Measurements from ENCODE around the gene CNNM2.
"Not testable (repeated sequence)": the region's sequence is repeated elsewhere in the genome, so short reads cannot be mapped to it uniquely, and the experiment has no call there.

Gene CNNM2

GRCh38 chr10:102948786-102949185 lies 30.7 kb downstream of the CNNM2 start:
- WGBS, result 93% methylated on average over 3 of the region's 3 CpGs
- no peaks in the 10 kb centered on the region for H3K9me3 ChIP-seq (ENCODE audit: insufficient read depth, low read depth, low read length)
- no peaks in the 10 kb centered on the region for H3K27me3 ChIP-seq (ENCODE audit: insufficient read depth, low read length)

DNA sequence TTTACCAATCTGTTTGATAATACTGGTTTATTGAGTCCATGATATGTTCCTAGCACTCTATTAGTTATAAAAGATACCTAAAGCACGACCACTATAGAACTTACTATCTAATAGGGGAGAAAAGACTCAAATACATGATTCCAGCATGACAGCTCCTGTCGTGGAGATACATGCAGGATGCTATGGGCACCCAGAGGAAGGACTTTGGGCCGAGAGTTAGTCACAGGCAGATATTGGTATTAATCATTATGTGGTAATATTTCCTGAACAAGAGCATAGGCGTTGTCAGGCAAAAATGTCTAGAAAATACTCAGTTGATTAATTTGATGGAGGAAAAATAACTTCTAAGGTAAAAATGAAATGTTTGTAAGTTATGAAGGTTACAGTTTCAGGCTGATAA lies 31.8 kb downstream of the CNNM2 start:
- H3K4me1 ChIP-seq (ENCODE audit: insufficient read depth, low read length), result peaks cover 12% of the 10 kb centered on the region; the same call in 1 of the 2 replicates
- no peak overlapping the region for H3K4me3 ChIP-seq (ENCODE audit: low read length)
- H3K36me3 ChIP-seq (ENCODE audit: insufficient read depth, low read length), result no peaks in the 10 kb centered on the region
- H3K27me3 ChIP-seq (ENCODE audit: insufficient read depth, low read length), result no peaks in the 10 kb centered on the region
- no peaks in the 10 kb centered on the region for H3K9me3 ChIP-seq (ENCODE audit: insufficient read depth, low read depth, low read length)
- H3K9ac ChIP-seq (ENCODE audit: low read depth, low read length), result no peak overlapping the region
- H3K27ac ChIP-seq (ENCODE audit: low read depth, low read length), result no peak overlapping the region
- WGBS, result 97% methylated on average over 4 of the region's 4 CpGs

More at GRCh38 chr10:102948786-102949185, 30.7 kb downstream of the CNNM2 start:
- peaks cover 12% of the 10 kb centered on the region; the same call in 1 of the 2 replicates for H3K4me1 ChIP-seq (ENCODE audit: insufficient read depth, low read length)
- no peaks in the 10 kb centered on the region for H3K36me3 ChIP-seq (ENCODE audit: insufficient read depth, low read length)
- H3K4me3 ChIP-seq (ENCODE audit: low read length), result no peak overlapping the region
- H3K9ac ChIP-seq (ENCODE audit: low read depth, low read length), result no peak overlapping the region
- no peak overlapping the region for H3K27ac ChIP-seq (ENCODE audit: low read depth, low read length)

GRCh38 chr10:102951316-102951715 lies 33.2 kb downstream of the CNNM2 start:
- Histone ChIP-seq H3K27ac (ENCODE audit: low read depth, low read length) (no peak overlapping the region), H3K36me3 (ENCODE audit: insufficient read depth, low read length) (no peaks in the 10 kb centered on the region), H3K4me1 (ENCODE audit: insufficient read depth, low read length) (no peaks in the 10 kb centered on the region), H3K9me3 (ENCODE audit: insufficient read depth, low read depth, low read length) (no peaks in the 10 kb centered on the region), H3K27me3 (ENCODE audit: insufficient read depth, low read length) (no peaks in the 10 kb centered on the region), H3K9ac (ENCODE audit: low read depth, low read length) (no peak overlapping the region), H3K4me3 (ENCODE audit: low read length) (no peak overlapping the region)
- 95% methylated on average over 3 of the region's 3 CpGs for WGBS

- 100% methylated on average over 1 of the region's 1 CpG for WGBS
- Histone ChIP-seq H3K36me3 (ENCODE audit: insufficient read depth, low read length) (no peaks in the 10 kb centered on the region), H3K27ac (ENCODE audit: low read depth, low read length) (no peak overlapping the region), H3K9me3 (ENCODE audit: insufficient read depth, low read depth, low read length) (no peaks in the 10 kb centered on the region), H3K4me1 (ENCODE audit: insufficient read depth, low read length) (no peaks in the 10 kb centered on the region), H3K27me3 (ENCODE audit: insufficient read depth, low read length) (no peaks in the 10 kb centered on the region), H3K9ac (ENCODE audit: low read depth, low read length) (no peak overlapping the region), H3K4me3 (ENCODE audit: low read length) (no peak overlapping the region)
Measured at GRCh38 chr10:102959360-102959759, 41.3 kb downstream of the CNNM2 start.

DNA sequence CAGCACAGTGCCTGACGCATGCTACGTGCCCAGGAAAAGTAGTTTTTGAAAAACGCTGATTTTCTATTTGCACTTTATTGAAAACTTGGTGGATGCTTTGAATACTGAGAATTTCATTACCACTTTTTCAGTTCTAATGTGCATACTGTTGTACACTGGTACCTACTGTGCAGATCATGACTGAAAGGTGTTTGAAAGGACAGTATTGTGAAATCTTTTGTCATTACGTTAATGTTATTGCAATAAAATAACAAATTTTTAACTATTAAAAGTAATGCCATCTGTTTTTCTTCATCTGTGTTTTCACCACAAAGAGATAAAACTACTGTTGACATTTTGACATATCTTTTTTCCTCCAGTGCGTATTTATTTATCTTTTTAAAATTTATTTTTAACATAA lies 42.1 kb downstream of the CNNM2 start:
- Histone ChIP-seq H3K27me3 (ENCODE audit: insufficient read depth, low read length) (no peaks in the 10 kb centered on the region), H3K4me1 (ENCODE audit: insufficient read depth, low read length) (no peaks in the 10 kb centered on the region), H3K27ac (ENCODE audit: low read depth, low read length) (no peak overlapping the region), H3K4me3 (ENCODE audit: low read length) (no peak overlapping the region), H3K9ac (ENCODE audit: low read depth, low read length) (no peak overlapping the region), H3K36me3 (ENCODE audit: insufficient read depth, low read length) (no peaks in the 10 kb centered on the region), H3K9me3 (ENCODE audit: insufficient read depth, low read depth, low read length) (no peaks in the 10 kb centered on the region)
- WGBS, result 93% methylated on average over 4 of the region's 5 CpGs

GRCh38 chr10:102962267-102962666 lies 44.2 kb downstream of the CNNM2 start:
- Histone ChIP-seq H3K27me3 (ENCODE audit: insufficient read depth, low read length) (no peaks in the 10 kb centered on the region), H3K4me3 (ENCODE audit: low read length) (no peak overlapping the region), H3K9ac (ENCODE audit: low read depth, low read length) (no peak overlapping the region), H3K27ac (ENCODE audit: low read depth, low read length) (no peak overlapping the region), H3K9me3 (ENCODE audit: insufficient read depth, low read depth, low read length) (no peaks in the 10 kb centered on the region), H3K4me1 (ENCODE audit: insufficient read depth, low read length) (no peaks in the 10 kb centered on the region), H3K36me3 (ENCODE audit: insufficient read depth, low read length) (no peaks in the 10 kb centered on the region)
- WGBS, result no CpG with 5 or more reads among the region's 1 CpG

DNA sequence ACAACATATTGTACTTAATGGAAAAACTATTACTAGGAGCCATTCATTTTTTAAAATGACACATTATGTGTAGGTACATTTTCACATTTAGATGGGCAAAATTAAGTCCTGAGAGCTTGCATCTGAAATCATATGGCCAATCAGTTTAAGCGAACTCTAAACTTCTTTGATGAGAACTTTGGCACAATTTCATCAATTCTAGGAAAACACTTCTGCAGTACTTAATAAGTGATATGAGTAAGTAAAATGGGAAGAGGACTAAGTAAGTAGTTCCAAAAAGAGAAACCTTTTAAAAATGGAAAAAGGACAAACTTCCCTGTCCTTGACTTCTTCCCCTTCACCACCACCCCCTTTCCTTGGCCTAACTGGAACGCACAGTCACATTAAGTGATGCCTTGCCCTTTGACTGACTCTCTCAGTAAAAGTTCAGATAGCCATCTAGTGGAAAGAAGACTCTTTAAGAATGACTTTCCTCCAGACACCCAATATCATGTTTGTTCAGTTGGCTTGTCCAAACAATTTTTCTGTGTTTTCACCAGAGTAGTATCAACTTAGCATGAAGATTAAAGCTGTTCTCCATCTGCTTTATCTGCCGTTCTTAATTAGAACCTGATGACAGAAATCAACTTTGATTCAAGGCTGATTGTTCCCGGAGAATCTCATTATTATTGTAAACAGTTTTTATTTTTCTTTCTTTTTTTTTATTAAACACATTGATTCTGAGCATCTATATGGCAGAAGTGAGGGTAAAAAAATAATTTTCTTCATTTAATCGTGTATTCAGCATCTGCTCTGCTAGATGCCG lies 45.1 kb downstream of the CNNM2 start:
- Histone ChIP-seq H3K4me3 (ENCODE audit: low read length) (no peak overlapping the region), H3K9ac (ENCODE audit: low read depth, low read length) (no peak overlapping the region), H3K27me3 (ENCODE audit: insufficient read depth, low read length) (no peaks in the 10 kb centered on the region), H3K4me1 (ENCODE audit: insufficient read depth, low read length) (no peaks in the 10 kb centered on the region), H3K36me3 (ENCODE audit: insufficient read depth, low read length) (no peaks in the 10 kb centered on the region), H3K9me3 (ENCODE audit: insufficient read depth, low read depth, low read length) (no peaks in the 10 kb centered on the region), H3K27ac (ENCODE audit: low read depth, low read length) (no peak overlapping the region)
- 88% methylated on average over 6 of the region's 6 CpGs for whole genome bisulfite sequencing

DNA sequence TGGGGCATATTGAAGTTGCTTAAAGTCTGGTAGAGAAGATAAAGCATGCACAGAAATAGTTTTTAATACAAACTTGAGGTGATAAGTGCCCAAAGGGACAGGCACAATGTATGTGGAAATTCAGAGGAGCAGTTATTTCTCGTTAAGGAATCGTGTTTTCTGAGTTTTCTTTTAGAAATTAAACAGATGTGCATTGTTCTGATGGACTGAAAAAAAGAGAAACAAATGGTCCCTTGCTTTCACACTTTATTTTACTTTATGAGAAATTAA lies 45.6 kb downstream of the CNNM2 start:
- no peaks in the 10 kb centered on the region for H3K9me3 ChIP-seq (ENCODE audit: insufficient read depth, low read depth, low read length)
- H3K4me1 ChIP-seq (ENCODE audit: insufficient read depth, low read length), result no peaks in the 10 kb centered on the region
- 98% methylated on average over 2 of the region's 2 CpGs for WGBS
- no peak overlapping the region for H3K27ac ChIP-seq (ENCODE audit: low read depth, low read length)
- H3K36me3 ChIP-seq (ENCODE audit: insufficient read depth, low read length), result no peaks in the 10 kb centered on the region
- no peak overlapping the region for H3K9ac ChIP-seq (ENCODE audit: low read depth, low read length)
- H3K27me3 ChIP-seq (ENCODE audit: insufficient read depth, low read length), result no peaks in the 10 kb centered on the region
- no peak overlapping the region for H3K4me3 ChIP-seq (ENCODE audit: low read length)

- H3K4me1 ChIP-seq (ENCODE audit: insufficient read depth, low read length); H3K27me3 ChIP-seq (ENCODE audit: insufficient read depth, low read length); H3K9ac ChIP-seq (ENCODE audit: low read depth, low read length); H3K4me3 ChIP-seq (ENCODE audit: low read length); H3K36me3 ChIP-seq (ENCODE audit: insufficient read depth, low read length); H3K27ac ChIP-seq (ENCODE audit: low read depth, low read length); H3K9me3 ChIP-seq (ENCODE audit: insufficient read depth, low read depth, low read length): not testable (repeated sequence)
- WGBS, result 90% methylated on average over 2 of the region's 2 CpGs
Measured at GRCh38 chr10:102964064-102964463, 46.0 kb downstream of the CNNM2 start.

DNA sequence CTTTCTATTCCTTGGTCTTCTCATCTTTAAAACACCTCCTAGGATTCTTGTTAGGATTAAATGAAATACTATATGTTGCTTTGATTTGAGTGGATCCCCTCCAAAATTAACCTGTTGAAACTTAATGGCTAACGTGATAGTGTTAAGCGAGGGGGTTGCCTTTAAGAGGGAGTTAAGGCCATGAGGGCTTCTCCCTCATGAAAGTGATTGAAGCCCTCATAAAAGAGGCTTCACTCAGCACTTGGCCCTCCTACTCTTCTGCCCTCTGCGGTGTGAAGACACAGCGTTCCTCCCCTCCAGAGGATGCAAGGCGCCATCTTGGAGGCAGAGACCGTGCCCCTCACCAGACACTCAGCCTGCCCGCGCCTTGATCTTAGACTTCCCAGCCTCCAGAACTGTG lies 46.6 kb downstream of the CNNM2 start:
- WGBS, result 98% methylated on average over 8 of the region's 8 CpGs
- no peak overlapping the region for H3K4me3 ChIP-seq (ENCODE audit: low read length)
- H3K36me3 ChIP-seq (ENCODE audit: insufficient read depth, low read length), result no peaks in the 10 kb centered on the region
- H3K27me3 ChIP-seq (ENCODE audit: insufficient read depth, low read length), result no peaks in the 10 kb centered on the region
- H3K9ac ChIP-seq (ENCODE audit: low read depth, low read length), result no peak overlapping the region
- no peaks in the 10 kb centered on the region for H3K9me3 ChIP-seq (ENCODE audit: insufficient read depth, low read depth, low read length)
- no peak overlapping the region for H3K27ac ChIP-seq (ENCODE audit: low read depth, low read length)
- H3K4me1 ChIP-seq (ENCODE audit: insufficient read depth, low read length), result no peaks in the 10 kb centered on the region

DNA sequence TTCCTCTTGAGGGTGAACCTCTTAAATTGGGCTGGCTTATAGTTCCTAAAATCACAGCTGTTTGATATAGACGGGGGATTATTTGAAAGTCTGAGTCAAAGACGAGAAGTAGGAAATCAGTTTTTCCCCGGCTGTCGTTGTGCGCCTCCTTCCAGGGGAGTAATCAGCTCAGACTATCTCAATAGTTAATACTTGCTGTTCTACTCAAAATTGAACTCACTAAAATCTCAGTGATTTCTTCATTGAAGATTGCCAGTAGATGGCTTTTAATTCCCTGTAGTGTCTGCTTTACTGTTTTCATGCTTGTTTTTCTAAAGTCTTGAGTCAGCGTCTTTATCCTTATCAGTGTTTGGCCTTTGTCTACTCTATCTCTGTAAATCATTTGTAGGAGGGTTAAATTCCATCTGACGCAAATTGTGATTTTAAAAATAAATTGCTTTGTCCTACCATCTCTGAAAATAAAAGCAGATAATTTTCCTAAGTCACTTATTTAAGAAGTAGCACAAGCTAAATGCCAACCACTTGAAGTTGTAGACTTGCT lies 47.3 kb downstream of the CNNM2 start:
- Histone ChIP-seq H3K4me3 (ENCODE audit: low read length) (no peak overlapping the region), H3K36me3 (ENCODE audit: insufficient read depth, low read length) (no peaks in the 10 kb centered on the region), H3K4me1 (ENCODE audit: insufficient read depth, low read length) (no peaks in the 10 kb centered on the region), H3K9ac (ENCODE audit: low read depth, low read length) (no peak overlapping the region), H3K9me3 (ENCODE audit: insufficient read depth, low read depth, low read length) (no peaks in the 10 kb centered on the region), H3K27me3 (ENCODE audit: insufficient read depth, low read length) (no peaks in the 10 kb centered on the region), H3K27ac (ENCODE audit: low read depth, low read length) (no peak overlapping the region)
- WGBS, result 97% methylated on average over 6 of the region's 7 CpGs

GRCh38 chr10:102967123-102967522 lies 49.0 kb downstream of the CNNM2 start:
- Histone ChIP-seq H3K9me3 (ENCODE audit: insufficient read depth, low read depth, low read length) (no peaks in the 10 kb centered on the region), H3K27me3 (ENCODE audit: insufficient read depth, low read length) (no peaks in the 10 kb centered on the region), H3K36me3 (ENCODE audit: insufficient read depth, low read length) (no peaks in the 10 kb centered on the region), H3K9ac (ENCODE audit: low read depth, low read length) (no peak overlapping the region), H3K4me1 (ENCODE audit: insufficient read depth, low read length) (no peaks in the 10 kb centered on the region), H3K4me3 (ENCODE audit: low read length) (no peak overlapping the region), H3K27ac (ENCODE audit: low read depth, low read length) (no peak overlapping the region)

Measured in HUES64 (cell line).